Measurements from ENCODE around the gene TMEM135.
"Not testable (repeated sequence)": the region's sequence is repeated elsewhere in the genome, so short reads cannot be mapped to it uniquely, and the experiment has no call there.

GRCh38 chr11:87004281-87004680, 33.5 kb upstream of the TMEM135 start:
- not testable (repeated sequence) for TF ChIP-seq POLR2A, CTCF (IDR thresholded peaks at IDR 0.05)

All from breast epithelium (tissue), 3 donors.